CD4-positive, alpha-beta memory T cell (primary cell): Measurements from ENCODE around the gene NAALADL2. TPM values are rescaled to one million over a fixed set of nuclear protein-coding genes. Genes with fewer than 3 reads are reported as not detected.

ENCODE experiments used
- CTCF ChIA-PET: fragments of 350-600 bp; sonication (Branson Sonifier 250); formaldehyde crosslinking; loops from one replicate; lab custom pipeline; 2021; ENCODE audit warnings: inconsistent platforms; ENCODE audit not compliant: partially characterized antibody; lab: Charles Lee
- POLR2A ChIA-PET: fragments of 350-600 bp; sonication (Branson Sonifier 250); formaldehyde crosslinking; loops from one replicate; lab custom pipeline; 2021; ENCODE audit not compliant: partially characterized antibody; lab: Charles Lee
- DNase-seq, 5 donors: peaks; one replicate each; pipeline versions ENCODE4 v3.0.0 to v3.0.0-alpha.2; 2020 to 2022; ENCODE audit warnings: mixed read lengths in 1 of 5
- H3K27ac ChIP-seq: one replicate; pipeline ENCODE4 v1.7.0; 2013; ENCODE audit warnings: low read depth, low read length
- H3K27me3 ChIP-seq: 2 replicates; pipeline ENCODE4 v1.7.0; 2013; ENCODE audit warnings: mild to moderate bottlenecking, low read length, moderate library complexity; ENCODE audit not compliant: insufficient read depth
- H3K36me3 ChIP-seq: 2 replicates; pipeline ENCODE4 v1.7.0; 2013; ENCODE audit warnings: mild to moderate bottlenecking, low read length, moderate library complexity; ENCODE audit not compliant: insufficient read depth
- H3K4me1 ChIP-seq: 2 replicates; pipeline ENCODE4 v1.7.0; 2013; ENCODE audit warnings: mild to moderate bottlenecking, low read length, moderate library complexity; ENCODE audit not compliant: insufficient read depth
- H3K4me3 ChIP-seq, 2 donors: one replicate each; pipeline ENCODE4 v1.7.0; 2013; ENCODE audit warnings: low read length in 2 of 2, mild to moderate bottlenecking in 1 of 2
- H3K9me3 ChIP-seq, 2 donors: one replicate each; pipeline ENCODE4 v1.7.0; 2013; ENCODE audit warnings: low read length in 2 of 2, control low read depth in 1 of 2; ENCODE audit not compliant: control insufficient read depth in 1 of 2
- H3K27ac Mint-ChIP-seq, 7 donors: one replicate each; pipeline ENCODE4 v1.8.0; 2020 to 2021; ENCODE audit warnings: mixed read lengths in 7 of 7, mild to moderate bottlenecking in 6 of 7, inconsistent platforms in 3 of 7, moderate library complexity in 3 of 7
- H3K27me3 Mint-ChIP-seq, 2 donors: one replicate each; pipeline ENCODE4 v1.8.0; 2020 to 2021; ENCODE audit warnings: mixed read lengths in 2 of 2
- H3K36me3 Mint-ChIP-seq, 2 donors: one replicate each; pipeline ENCODE4 v1.8.0; 2020 to 2021; ENCODE audit warnings: mixed read lengths in 2 of 2, inconsistent platforms in 1 of 2, mild to moderate bottlenecking in 1 of 2
- H3K4me1 Mint-ChIP-seq, 4 donors: one replicate each; pipeline ENCODE4 v1.8.0; 2020 to 2021; ENCODE audit warnings: mixed read lengths in 4 of 4, mild to moderate bottlenecking in 1 of 4
- H3K4me3 Mint-ChIP-seq, 8 donors: one replicate each; pipeline ENCODE4 v1.8.0; 2020 to 2021; ENCODE audit warnings: mixed read lengths in 8 of 8, mild to moderate bottlenecking in 7 of 8, moderate library complexity in 6 of 8, inconsistent platforms in 3 of 8
- H3K9me3 Mint-ChIP-seq, 8 donors: one replicate each; pipeline ENCODE4 v1.8.0; 2020 to 2021; ENCODE audit warnings: mixed read lengths in 8 of 8, mild to moderate bottlenecking in 5 of 8, inconsistent platforms in 3 of 8, moderate library complexity in 1 of 8
- intact Hi-C: fragments of 100-400 bp; cut with micrococcal nuclease; formaldehyde crosslinking; loops from one replicate; pipeline ENCODE4 v1.15.1; 2023
- polyA plus RNA-seq, 2 donors: library from polyadenylated mRNA; unstranded; fragments of 300-500 nt; fragmentation: Illumina TruSeq; gene quantifications; one replicate each; pipeline ENCODE4 v1.2.3, GENCODE V29; 2021
- total RNA-seq, 2 experiments: library from RNA; stranded (reverse); gene quantifications; one replicate each; pipeline ENCODE4 v1.2.3, GENCODE V29; 2021

Gene NAALADL2
- total and polyA plus RNA-seq, 4 experiments from 2014 or later: not detected

GRCh38 chr3:175399156-175399840 is 540.2 kb downstream of the NAALADL2 start:
- no peaks in the 10 kb centered on the region for H3K27me3 Mint-ChIP-seq
- Histone ChIP-seq H3K27ac (no peak overlapping the region), H3K4me3 (no peak overlapping the region), H3K9me3 (no peaks in the 10 kb centered on the region), H3K36me3 (no peaks in the 10 kb centered on the region), H3K4me1 (no peaks in the 10 kb centered on the region), H3K27me3 (no peaks in the 10 kb centered on the region)
- H3K27ac Mint-ChIP-seq: no peak overlapping the region
- intact Hi-C loops: no loop called here
- H3K9me3 Mint-ChIP-seq: peaks cover 0 to 12% (median 3%) of the 10 kb centered on the region in 8 donors
- H3K4me1 Mint-ChIP-seq: no peaks in the 10 kb centered on the region
- no peak for DNase-seq
- ChIA-PET POLR2A (no interaction called here), CTCF (no interaction called here)
- no peaks in the 10 kb centered on the region for H3K36me3 Mint-ChIP-seq
- H3K4me3 Mint-ChIP-seq: no peak overlapping the region

- POLR2A ChIA-PET: no interaction called here
- Histone ChIP-seq H3K9me3 (no peaks in the 10 kb centered on the region), H3K27ac (no peak overlapping the region), H3K4me1 (no peaks in the 10 kb centered on the region), H3K4me3 (no peak overlapping the region), H3K36me3 (no peaks in the 10 kb centered on the region), H3K27me3 (no peaks in the 10 kb centered on the region)
- Mint-ChIP-seq H3K27me3 (no peaks in the 10 kb centered on the region), H3K4me3 (no peak overlapping the region), H3K4me1 (no peaks in the 10 kb centered on the region), H3K36me3 (no peaks in the 10 kb centered on the region), H3K27ac (no peak overlapping the region), H3K9me3 (peaks cover 0 to 3% (median 2%) of the 10 kb centered on the region in 8 donors)
- intact Hi-C loops: no loop called here
- DNase-seq: no peak
- CTCF ChIA-PET: no interaction called here
Observed at GRCh38 chr3:175404027-175404426, 544.9 kb downstream of the NAALADL2 start.

DNA sequence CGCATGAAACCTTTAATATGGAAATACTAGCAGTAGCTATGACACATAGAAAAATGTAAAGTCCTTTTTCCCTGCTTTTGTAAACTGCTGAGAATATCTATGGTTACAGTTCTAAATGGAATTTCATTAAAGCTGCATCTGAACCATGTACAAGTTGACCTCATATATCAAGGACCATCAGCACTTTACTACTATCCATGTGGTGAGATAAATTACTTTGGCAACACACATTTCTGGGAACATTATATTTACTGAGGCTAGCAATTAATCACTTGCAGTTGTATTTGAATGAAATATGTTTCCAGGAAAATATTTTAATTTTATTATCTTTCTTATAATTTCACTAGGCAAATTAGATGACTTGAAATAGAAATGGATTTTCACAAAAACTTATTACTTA is 545.5 kb downstream of the NAALADL2 start:
- H3K4me3 Mint-ChIP-seq: no peak overlapping the region

DNA sequence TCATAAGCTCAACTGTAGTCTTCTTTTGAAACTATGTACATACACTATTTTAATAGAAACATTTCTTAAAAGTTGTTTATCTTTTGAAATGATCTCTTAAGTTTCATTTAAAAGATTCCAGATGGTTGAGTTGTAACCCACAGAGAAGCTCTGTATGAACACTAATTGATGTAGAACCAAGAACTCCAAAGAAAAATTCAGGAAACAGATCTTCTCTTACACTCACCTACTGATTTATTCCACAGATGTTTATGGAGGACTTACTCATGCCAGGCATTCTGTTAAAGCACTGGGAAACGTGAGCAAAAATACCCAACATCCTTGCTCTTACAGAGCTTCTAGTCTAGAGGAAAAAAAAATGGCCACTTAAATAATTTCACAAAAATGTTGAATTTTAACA is 551.1 kb downstream of the NAALADL2 start:
- intact Hi-C loops: no loop called here
- CTCF ChIA-PET: no interaction called here
- no peak for DNase-seq

More for the DNA sequence above, 545.5 kb downstream of the NAALADL2 start:
- Histone ChIP-seq H3K9me3 (no peaks in the 10 kb centered on the region), H3K4me3 (no peak overlapping the region), H3K4me1 (no peaks in the 10 kb centered on the region), H3K27ac (no peak overlapping the region), H3K36me3 (no peaks in the 10 kb centered on the region), H3K27me3 (no peaks in the 10 kb centered on the region)
- Mint-ChIP-seq H3K9me3 (peaks cover 0 to 3% (median 2%) of the 10 kb centered on the region in 8 donors), H3K27ac (no peak overlapping the region), H3K36me3 (no peaks in the 10 kb centered on the region), H3K27me3 (no peaks in the 10 kb centered on the region), H3K4me1 (no peaks in the 10 kb centered on the region)
- no peak for DNase-seq
- ChIA-PET POLR2A (no interaction called here), CTCF (no interaction called here)
- intact Hi-C loops: no loop called here

GRCh38 chr3:175411405-175411804 is 552.3 kb downstream of the NAALADL2 start:
- no peak overlapping the region for H3K27ac ChIP-seq
- POLR2A ChIA-PET: no interaction called here
- no peak for DNase-seq
- H3K4me3 ChIP-seq: no peak overlapping the region
- H3K4me1 ChIP-seq: no peaks in the 10 kb centered on the region
- CTCF ChIA-PET: no interaction called here
- Mint-ChIP-seq H3K27me3 (no peaks in the 10 kb centered on the region), H3K4me3 (no peak overlapping the region), H3K9me3 (peaks cover 0 to 12% (median 3%) of the 10 kb centered on the region in 8 donors), H3K36me3 (no peaks in the 10 kb centered on the region), H3K4me1 (no peaks in the 10 kb centered on the region), H3K27ac (no peak overlapping the region)
- H3K9me3 ChIP-seq: no peaks in the 10 kb centered on the region
- no peaks in the 10 kb centered on the region for H3K36me3 ChIP-seq
- H3K27me3 ChIP-seq: no peaks in the 10 kb centered on the region
- intact Hi-C loops: no loop called here

More for the DNA sequence above, 551.1 kb downstream of the NAALADL2 start:
- Mint-ChIP-seq H3K27me3 (no peaks in the 10 kb centered on the region), H3K4me1 (no peaks in the 10 kb centered on the region), H3K9me3 (peaks cover 0 to 12% (median 3%) of the 10 kb centered on the region in 8 donors), H3K27ac (no peak overlapping the region), H3K36me3 (no peaks in the 10 kb centered on the region), H3K4me3 (no peak overlapping the region)
- no peaks in the 10 kb centered on the region for H3K36me3 ChIP-seq
- H3K9me3 ChIP-seq: no peaks in the 10 kb centered on the region
- no peak overlapping the region for H3K27ac ChIP-seq
- no peaks in the 10 kb centered on the region for H3K4me1 ChIP-seq
- H3K27me3 ChIP-seq: no peaks in the 10 kb centered on the region
- no peak overlapping the region for H3K4me3 ChIP-seq
- POLR2A ChIA-PET: no interaction called here

DNA sequence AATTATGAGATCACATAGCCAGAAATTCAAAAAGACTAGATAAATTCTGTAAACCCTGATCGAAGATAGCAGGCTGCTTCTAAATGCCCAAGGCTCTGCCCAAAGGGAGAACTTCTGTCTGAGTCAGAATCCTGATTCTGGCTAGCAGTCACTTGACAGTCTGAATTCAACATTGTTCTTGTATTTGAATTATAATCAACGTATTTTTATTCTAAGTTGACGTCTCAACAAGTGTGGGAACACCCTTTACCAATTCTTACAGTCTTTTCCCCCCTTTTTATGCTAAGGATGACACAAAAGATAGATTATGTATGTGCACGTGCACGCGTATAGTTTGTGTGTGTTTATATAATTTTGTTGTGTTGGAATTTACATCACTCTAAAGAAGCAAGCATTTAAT is 552.8 kb downstream of the NAALADL2 start:
- CTCF ChIA-PET: no interaction called here
- Histone ChIP-seq H3K4me3 (no peak overlapping the region), H3K36me3 (no peaks in the 10 kb centered on the region)

GRCh38 chr3:175413926-175414325 is 554.8 kb downstream of the NAALADL2 start:
- Histone ChIP-seq H3K27ac (no peak overlapping the region), H3K4me1 (no peaks in the 10 kb centered on the region)
- H3K4me1 Mint-ChIP-seq: no peaks in the 10 kb centered on the region

More for the DNA sequence above, 552.8 kb downstream of the NAALADL2 start:
- intact Hi-C loops: no loop called here
- Mint-ChIP-seq H3K27me3 (no peaks in the 10 kb centered on the region), H3K27ac (no peak overlapping the region), H3K9me3 (peaks cover 0 to 12% (median 3%) of the 10 kb centered on the region in 8 donors), H3K36me3 (no peaks in the 10 kb centered on the region), H3K4me1 (no peaks in the 10 kb centered on the region), H3K4me3 (no peak overlapping the region)
- H3K9me3 ChIP-seq: no peaks in the 10 kb centered on the region
- no peak for DNase-seq
- no peaks in the 10 kb centered on the region for H3K27me3 ChIP-seq
- no peaks in the 10 kb centered on the region for H3K4me1 ChIP-seq
- POLR2A ChIA-PET: no interaction called here
- no peak overlapping the region for H3K27ac ChIP-seq

More at GRCh38 chr3:175413926-175414325, 554.8 kb downstream of the NAALADL2 start:
- Mint-ChIP-seq H3K27ac (no peak overlapping the region), H3K27me3 (no peaks in the 10 kb centered on the region), H3K36me3 (no peaks in the 10 kb centered on the region), H3K9me3 (peaks cover 0 to 16% (median 3%) of the 10 kb centered on the region in 8 donors), H3K4me3 (no peak overlapping the region)
- no peaks in the 10 kb centered on the region for H3K9me3 ChIP-seq
- intact Hi-C loops: no loop called here
- ChIA-PET CTCF (no interaction called here), POLR2A (no interaction called here)
- DNase-seq: no peak
- H3K4me3 ChIP-seq: no peak overlapping the region
- no peaks in the 10 kb centered on the region for H3K36me3 ChIP-seq
- no peaks in the 10 kb centered on the region for H3K27me3 ChIP-seq
